SHP77 (cell line): ENCODE results near the gene GNB5.
"Not testable (repeated sequence)": the region's sequence is repeated elsewhere in the genome, so short reads cannot be mapped to it uniquely, and the experiment has no call there.

ENCODE experiments used
- DNase-seq, 2 experiments: peaks; one replicate each; lab custom pipeline; 2025; lab: John Stamatoyannopoulos, UW

The GNB5 gene

DNA sequence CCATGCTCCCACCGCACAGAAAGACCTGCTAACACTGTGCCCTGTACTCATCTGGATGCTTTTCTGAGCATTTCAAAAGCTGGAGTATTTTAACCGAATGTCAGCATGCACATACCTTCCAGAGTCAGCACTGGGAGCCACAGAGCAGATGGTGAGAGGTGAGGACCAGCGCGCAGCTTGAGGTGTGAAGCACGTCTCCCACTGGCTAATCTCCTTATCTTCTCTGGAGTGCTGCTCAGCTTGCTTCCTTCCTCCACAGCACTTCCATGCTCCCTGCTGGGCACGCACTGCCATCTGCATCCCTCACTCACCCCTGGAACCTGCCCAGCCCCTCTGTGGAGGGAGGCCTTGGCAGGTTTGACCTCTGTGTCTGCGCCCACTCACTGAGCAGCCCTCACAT lies at the start of gene GNB5:
GNB5 (minus strand) TSS at position 186 of the 400 bp plus-strand sequence. CDS start 6,716 bp downstream, outside the sequence.
- DNase-seq: no peak

DNA sequence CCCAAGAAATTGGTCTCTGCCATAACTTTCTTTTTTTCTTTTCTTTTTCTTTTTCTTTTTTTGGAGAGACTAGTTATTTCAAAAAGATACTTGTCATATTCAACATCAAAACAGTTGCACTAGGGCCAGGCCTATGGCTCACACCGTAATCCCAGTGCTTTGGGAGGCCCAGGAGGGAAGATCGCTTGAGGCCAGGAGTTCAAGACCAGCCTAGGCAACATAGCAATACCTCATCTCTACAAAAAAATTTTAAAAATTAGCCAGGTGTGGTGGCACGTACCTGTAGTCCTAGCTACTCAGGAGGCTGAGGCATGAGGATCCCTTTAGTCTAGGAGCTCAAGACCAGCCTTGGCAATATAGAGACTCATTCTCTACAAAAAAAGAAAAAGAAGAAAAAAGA lies 49.0 kb upstream of the GNB5 start:
- no peak for DNase-seq

- not testable (repeated sequence) for DNase-seq
Observed at GRCh38 chr15:52238989-52239525, 47.9 kb upstream of the GNB5 start.

GRCh38 chr15:52238149-52238548 lies 47.0 kb upstream of the GNB5 start:
- no peak for DNase-seq

DNA sequence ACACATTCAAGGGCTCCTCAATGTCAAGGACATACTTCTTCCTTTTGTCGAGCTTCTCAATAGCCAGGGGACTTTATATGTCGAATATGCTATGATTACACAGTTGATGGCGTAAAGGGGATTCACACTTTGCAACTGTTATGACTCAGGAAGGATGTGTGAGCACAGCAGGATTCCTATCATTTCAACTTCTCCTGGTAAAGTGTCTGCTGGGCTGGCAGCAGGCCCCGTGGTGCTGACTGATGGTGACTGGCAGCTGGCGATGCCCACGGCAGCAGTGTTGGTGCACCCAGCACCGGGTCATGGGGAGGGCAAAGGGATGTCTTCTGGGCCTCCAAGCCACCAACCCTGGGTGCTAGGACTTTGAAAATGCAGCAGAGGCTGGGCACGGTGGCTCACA lies 44.8 kb upstream of the GNB5 start:
- no peak for DNase-seq

GRCh38 chr15:52234596-52235541 lies 43.7 kb upstream of the GNB5 start:
- DNase-seq: no peak

GRCh38 chr15:52233405-52233804 lies 42.2 kb upstream of the GNB5 start:
- no peak for DNase-seq

- DNase-seq: no peak
Observed at GRCh38 chr15:52232327-52232726, 41.1 kb upstream of the GNB5 start.

DNA sequence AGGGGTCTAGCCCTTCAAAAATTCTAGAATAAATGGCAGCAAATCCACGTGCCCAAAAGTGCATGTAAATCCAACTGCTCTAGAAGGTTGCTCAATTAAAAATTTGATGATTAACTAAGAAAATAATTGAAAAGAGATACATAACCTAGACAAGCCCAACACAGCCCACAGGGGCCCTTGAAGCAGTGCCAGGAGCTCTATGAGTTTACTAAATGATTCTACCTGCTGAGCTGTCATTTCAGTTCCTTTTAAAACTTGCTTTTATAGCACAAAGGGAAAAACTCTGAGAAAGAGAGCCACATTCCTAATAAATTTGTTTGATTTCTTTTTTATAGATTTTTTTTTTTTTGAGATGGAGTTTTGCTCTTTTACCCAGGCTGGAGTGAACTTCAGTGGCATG lies 38.9 kb upstream of the GNB5 start:
- no peak for DNase-seq

GRCh38 chr15:52228921-52229320 lies 37.7 kb upstream of the GNB5 start:
- DNase-seq: no peak

- DNase-seq: peak; percentile 27 to 53
Observed at GRCh38 chr15:52227456-52227855, 36.3 kb upstream of the GNB5 start.

DNA sequence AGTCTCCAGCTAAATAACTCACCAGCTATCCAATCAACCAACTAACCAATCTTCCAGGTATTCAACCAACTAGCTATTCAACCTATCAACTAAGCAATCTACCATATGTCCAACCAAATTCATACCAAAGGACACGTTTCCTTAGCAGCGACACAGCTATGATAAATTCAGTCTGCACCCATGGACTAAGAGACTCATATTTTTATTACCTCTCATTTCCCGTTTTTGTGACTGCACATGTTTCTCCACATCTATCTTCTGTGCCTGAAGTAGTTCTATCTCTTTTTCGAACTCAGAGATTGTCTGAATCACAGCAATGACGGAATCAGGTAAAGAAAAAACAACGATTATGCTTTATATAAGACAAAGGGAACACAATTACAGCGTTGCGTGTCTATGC lies 34.0 kb upstream of the GNB5 start:
- no peak for DNase-seq

DNA sequence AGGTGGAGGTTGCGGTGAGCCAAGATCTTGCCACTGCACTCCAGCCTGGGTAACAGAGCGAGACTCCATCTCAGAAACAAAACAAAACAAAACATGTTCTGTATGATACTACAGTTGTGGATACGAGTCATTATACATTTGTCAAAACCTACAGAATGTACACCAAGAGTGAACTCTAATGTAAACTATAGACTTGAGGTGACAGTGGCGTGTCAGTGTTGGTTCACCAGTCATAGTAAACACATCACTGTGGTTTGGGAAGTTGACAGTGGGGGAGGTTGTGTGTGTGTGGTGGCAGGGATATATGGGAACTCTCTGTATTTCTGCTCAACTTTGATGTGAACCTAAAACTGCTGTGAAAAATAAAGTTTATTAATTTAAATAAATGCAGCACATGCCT lies 33.0 kb upstream of the GNB5 start:
- no peak for DNase-seq

GRCh38 chr15:52221730-52222129 lies 30.5 kb upstream of the GNB5 start:
- DNase-seq: no peak

DNA sequence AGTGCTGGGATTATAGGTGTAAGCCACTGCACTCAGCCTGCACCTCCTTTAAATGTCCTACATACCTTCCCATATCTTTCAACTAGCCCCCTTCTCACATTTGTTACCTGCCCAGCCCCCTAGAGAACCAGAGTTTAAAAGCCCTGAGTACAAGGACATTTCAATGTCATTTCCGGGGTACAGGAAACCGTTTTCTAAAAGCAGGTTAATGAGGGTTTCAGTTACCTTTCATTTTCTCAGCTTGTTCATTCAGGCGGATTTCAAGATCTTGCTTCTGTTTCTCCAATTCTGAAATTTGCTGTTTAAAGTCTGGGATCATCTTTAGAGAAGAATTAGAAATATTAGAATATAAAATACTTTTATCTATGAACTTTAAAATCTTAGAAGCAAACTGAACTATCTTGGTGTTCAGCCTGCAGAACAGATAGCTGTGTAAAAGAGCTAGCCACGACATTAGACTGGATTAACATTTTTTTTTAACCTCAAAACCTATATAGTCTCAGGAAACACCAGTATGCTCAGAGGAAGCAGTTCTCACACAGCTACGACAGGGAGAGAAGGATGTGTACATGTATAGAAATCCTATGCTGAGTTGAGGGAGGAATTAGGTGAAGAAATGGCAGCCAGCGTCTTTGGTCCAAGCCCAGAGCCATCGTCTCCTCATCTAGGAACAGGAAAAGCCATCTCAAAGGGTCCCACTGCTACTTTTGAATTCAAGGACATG lies 29.9 kb upstream of the GNB5 start:
- no peak for DNase-seq

DNA sequence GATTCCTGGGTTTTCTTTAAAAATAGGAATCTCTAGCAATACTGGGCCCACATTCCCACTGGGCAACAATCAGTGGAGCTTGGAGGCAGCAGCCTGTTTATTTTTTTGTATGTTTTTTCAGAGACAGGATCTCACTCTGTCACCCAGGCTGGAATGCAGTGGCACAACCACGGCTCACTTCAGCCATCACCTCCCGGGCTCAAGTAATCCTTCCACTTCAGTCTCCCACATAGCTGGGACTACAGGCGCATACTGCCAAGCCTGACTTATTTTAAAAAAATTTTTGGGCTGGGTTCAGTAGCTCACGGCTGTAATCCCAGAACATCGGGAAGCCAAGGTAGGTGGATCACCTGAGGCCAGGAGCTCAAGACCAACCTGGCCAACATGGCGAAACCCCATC lies 29.1 kb upstream of the GNB5 start:
- no peak for DNase-seq

GRCh38 chr15:52218816-52219215 lies 27.6 kb upstream of the GNB5 start:
- DNase-seq: no peak

DNA sequence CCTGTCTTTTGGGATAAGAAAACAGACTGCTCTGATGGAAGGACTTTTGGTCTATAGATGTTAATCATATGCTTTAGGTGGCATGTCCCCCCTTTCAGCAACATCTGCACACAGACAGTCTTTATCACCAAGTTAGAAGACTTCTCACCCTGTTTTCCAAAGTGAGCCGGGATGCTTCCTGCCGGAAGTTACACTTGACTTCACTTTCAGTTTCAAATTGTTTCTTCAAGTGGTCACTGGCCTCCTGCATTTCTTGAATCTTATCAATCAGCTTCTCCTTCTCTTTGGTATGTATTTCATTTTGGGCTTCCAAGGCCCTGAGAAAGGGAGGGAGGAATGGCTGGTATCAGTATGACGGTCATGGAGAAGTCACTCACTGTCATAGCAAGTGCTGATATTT lies 27.2 kb upstream of the GNB5 start:
- no peak for DNase-seq

DNA sequence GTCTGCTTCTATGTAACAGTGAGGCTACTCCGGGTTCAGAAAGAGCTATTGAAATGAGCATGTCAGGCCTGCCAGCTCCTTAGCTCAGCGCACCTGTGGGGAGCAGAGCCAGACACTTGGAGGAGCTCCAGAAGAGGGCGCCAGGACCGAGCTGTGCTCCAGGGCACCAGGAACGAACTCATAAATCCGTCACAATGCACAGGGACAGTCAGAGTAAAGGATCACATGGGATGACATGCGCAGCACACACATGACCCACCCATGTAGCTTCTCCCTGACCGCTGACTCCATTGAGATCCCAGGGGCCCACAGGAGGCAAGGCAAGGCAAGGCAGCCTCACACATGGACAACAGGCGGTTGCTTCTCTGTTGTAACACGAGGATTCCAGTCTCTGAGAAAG lies 26.0 kb upstream of the GNB5 start:
- DNase-seq: peak; percentile 2 to 24

DNA sequence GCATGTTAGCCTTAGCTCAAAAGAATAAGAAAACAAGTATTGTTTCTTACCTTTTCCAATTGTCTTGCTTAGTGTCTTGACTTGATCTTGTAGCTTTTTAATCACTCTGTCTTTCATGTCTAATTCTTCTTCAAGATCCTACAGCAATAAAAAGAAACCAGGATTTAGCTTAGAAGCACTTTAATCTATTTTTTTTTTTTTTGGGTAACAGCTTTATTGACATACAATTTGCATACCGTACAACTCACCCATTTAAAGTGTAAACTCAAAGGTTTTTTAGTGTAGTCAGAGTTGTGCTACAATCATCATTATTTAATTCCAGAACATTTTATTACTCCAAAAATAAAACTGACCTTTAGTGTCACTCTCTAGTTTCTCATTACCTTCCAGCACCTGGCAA lies 23.4 kb upstream of the GNB5 start:
- DNase-seq: no peak

GRCh38 chr15:52213206-52213605 lies 22.0 kb upstream of the GNB5 start:
- no peak for DNase-seq

GRCh38 chr15:52208306-52208946 lies 17.2 kb upstream of the GNB5 start:
- peak; percentile 34 to 51 for DNase-seq
